ENCODE measurements around the gene CAMK2D. TPM values are rescaled to one million over a fixed set of nuclear protein-coding genes. Genes with fewer than 3 reads are reported as not detected.

Gene CAMK2D
- total RNA-seq, 1 experiment from 2014 or later: 15.4 TPM

GRCh38 chr4:113537203-113537602, 224.3 kb downstream of the CAMK2D start:
- DNase-seq (no peak), ATAC-seq (no peak)
- intact Hi-C loops (cut with micrococcal nuclease): no loop called here
- no peak overlapping the region for H3K9ac ChIP-seq (ENCODE audit: low read length)
- H3K27me3 ChIP-seq (ENCODE audit: low read length): no peaks in the 10 kb centered on the region
- no peaks in the 10 kb centered on the region for H3K4me1 ChIP-seq (ENCODE audit: insufficient read depth, low read length)
- no peak overlapping the region for H3K4me3 ChIP-seq (ENCODE audit: low read length)
- BruUV-seq (replicated peaks): no TSS peak
- H3K9me3 ChIP-seq (ENCODE audit: low read length): no peaks in the 10 kb centered on the region
- no peak overlapping the region for H3K4me2 ChIP-seq (ENCODE audit: low read length)
- H3K36me3 ChIP-seq (ENCODE audit: low read depth, low read length): no peaks in the 10 kb centered on the region
- no peaks in the 10 kb centered on the region for H3F3A ChIP-seq (ENCODE audit: low read length, unreplicated experiment)
- ChIA-PET POLR2A (ENCODE audit: unreplicated experiment) (no interaction called here), CTCF (no interaction called here)
- H3K9me2 ChIP-seq (replicated peaks; ENCODE audit: low read length): no peaks in the 10 kb centered on the region
- TF ChIP-seq EZH2phosphoT487 (IDR thresholded peaks at IDR 0.05; ENCODE audit: borderline replicate concordance, low read length) (no peak), EZH2 (IDR thresholded peaks at IDR 0.05; ENCODE audit: low read length, unreplicated experiment) (no peak), CTCF (conservative IDR thresholded peaks at IDR 0.05; ENCODE audit: low read depth, low read length) (no peak)
- no peaks in the 10 kb centered on the region for H4K20me1 ChIP-seq (ENCODE audit: low read length)
- H3K79me2 ChIP-seq (ENCODE audit: low read length): no peaks in the 10 kb centered on the region
- no peak overlapping the region for H2AFZ ChIP-seq (ENCODE audit: low read length)
- no peak overlapping the region for H3K27ac ChIP-seq (ENCODE audit: low read length)

GRCh38 chr4:113534711-113535110, 226.8 kb downstream of the CAMK2D start:
- no peak for ATAC-seq
- Histone ChIP-seq H3K4me1 (ENCODE audit: insufficient read depth, low read length) (no peaks in the 10 kb centered on the region), H2AFZ (ENCODE audit: low read length) (no peak overlapping the region), H3K27ac (ENCODE audit: low read length) (no peak overlapping the region), H3K4me3 (ENCODE audit: low read length) (no peak overlapping the region), H3K36me3 (ENCODE audit: low read depth, low read length) (no peaks in the 10 kb centered on the region), H3K9me3 (ENCODE audit: low read length) (no peaks in the 10 kb centered on the region), H3K9me2 (replicated peaks; ENCODE audit: low read length) (no peaks in the 10 kb centered on the region), H3K9ac (ENCODE audit: low read length) (no peak overlapping the region), H3F3A (ENCODE audit: low read length, unreplicated experiment) (no peaks in the 10 kb centered on the region), H3K4me2 (ENCODE audit: low read length) (no peak overlapping the region), H3K27me3 (ENCODE audit: low read length) (no peaks in the 10 kb centered on the region), H4K20me1 (ENCODE audit: low read length) (no peaks in the 10 kb centered on the region), H3K79me2 (ENCODE audit: low read length) (no peaks in the 10 kb centered on the region)
- no TSS peak for BruUV-seq (replicated peaks)
- intact Hi-C loops (cut with micrococcal nuclease): no loop called here
- ChIA-PET CTCF (no interaction called here), POLR2A (ENCODE audit: unreplicated experiment) (no interaction called here)
- no peak for DNase-seq
- TF ChIP-seq EZH2 (IDR thresholded peaks at IDR 0.05; ENCODE audit: low read length, unreplicated experiment) (no peak), CTCF (conservative IDR thresholded peaks at IDR 0.05; ENCODE audit: low read depth, low read length) (no peak), EZH2phosphoT487 (IDR thresholded peaks at IDR 0.05; ENCODE audit: borderline replicate concordance, low read length) (no peak)

- intact Hi-C loops (cut with micrococcal nuclease): no loop called here
Observed at GRCh38 chr4:113531572-113531971, 230.0 kb downstream of the CAMK2D start.

More at GRCh38 chr4:113531572-113531971, 230.0 kb downstream of the CAMK2D start:
- H3K4me2 ChIP-seq (ENCODE audit: low read length): no peak overlapping the region
- no peaks in the 10 kb centered on the region for H3K9me3 ChIP-seq (ENCODE audit: low read length)
- ChIA-PET CTCF (no interaction called here), POLR2A (ENCODE audit: unreplicated experiment) (no interaction called here)
- no peak overlapping the region for H3K4me3 ChIP-seq (ENCODE audit: low read length)
- ATAC-seq (no peak), DNase-seq (no peak)
- H3K27me3 ChIP-seq (ENCODE audit: low read length): no peaks in the 10 kb centered on the region
- no TSS peak for BruUV-seq (replicated peaks)
- H3K79me2 ChIP-seq (ENCODE audit: low read length): no peaks in the 10 kb centered on the region
- no peak for TF ChIP-seq EZH2 (IDR thresholded peaks at IDR 0.05; ENCODE audit: low read length, unreplicated experiment)
- TF ChIP-seq CTCF (conservative IDR thresholded peaks at IDR 0.05; ENCODE audit: low read depth, low read length): no peak
- no peak for TF ChIP-seq EZH2phosphoT487 (IDR thresholded peaks at IDR 0.05; ENCODE audit: borderline replicate concordance, low read length)
- no peak overlapping the region for H2AFZ ChIP-seq (ENCODE audit: low read length)
- no peaks in the 10 kb centered on the region for H4K20me1 ChIP-seq (ENCODE audit: low read length)
- H3K9ac ChIP-seq (ENCODE audit: low read length): no peak overlapping the region
- H3K9me2 ChIP-seq (replicated peaks; ENCODE audit: low read length): no peaks in the 10 kb centered on the region
- no peak overlapping the region for H3K27ac ChIP-seq (ENCODE audit: low read length)
- no peaks in the 10 kb centered on the region for H3F3A ChIP-seq (ENCODE audit: low read length, unreplicated experiment)
- H3K4me1 ChIP-seq (ENCODE audit: insufficient read depth, low read length): no peaks in the 10 kb centered on the region
- no peaks in the 10 kb centered on the region for H3K36me3 ChIP-seq (ENCODE audit: low read depth, low read length)
